ENCODE data around the gene ERCC1. TPM values are rescaled to one million over a fixed set of nuclear protein-coding genes. Genes with fewer than 3 reads are reported as not detected.
"Not testable (repeated sequence)": the region's sequence is repeated elsewhere in the genome, so short reads cannot be mapped to it uniquely, and the experiment has no call there.

Gene ERCC1
- total and polyA plus RNA-seq, 5 experiments from 2014 or later = 32.2 to 61.0 (median 38.6) TPM

- ATAC-seq (no peak), DNase-seq (peak in 1 of 10 donors; percentile 33)
- H3K27me3 Mint-ChIP-seq = peaks cover 0 to 2% (median 0%) of the 10 kb centered on the region in 5 donors
- H3K4me1 Mint-ChIP-seq = peaks cover 25 to 54% (median 50%) of the 10 kb centered on the region in 4 donors
- peak overlapping the region; percentile 86 to 96 (median 94) for H3K27ac Mint-ChIP-seq
- POLR2A ChIA-PET = interaction anchor here (0.6 to 2.4 kb wide), 10 partner anchors 15 to 244 kb away, joined by 3 to 13 read pairs (median 6); no protein-coding TSS in a partner anchor
- H3K4me3 Mint-ChIP-seq = peak overlapping the region; percentile 89 to 99 (median 95)
- H3K9me3 Mint-ChIP-seq = no peaks in the 10 kb centered on the region
- H3K36me3 Mint-ChIP-seq = peaks cover 0 to 18% (median 5%) of the 10 kb centered on the region in 3 donors
These were observed 708 bp upstream of the ERCC1 start for GRCh38 chr19:45424191-45425058.

- no peaks in the 10 kb centered on the region for H3K27me3 Mint-ChIP-seq
- peaks cover 0 to 18% (median 5%) of the 10 kb centered on the region in 3 donors for H3K36me3 Mint-ChIP-seq
- no peaks in the 10 kb centered on the region for H3K9me3 Mint-ChIP-seq
- peak in 8 of 10 donors; percentile 62 to 90 (median 70) for DNase-seq
- H3K4me1 Mint-ChIP-seq = peaks cover 22 to 57% (median 55%) of the 10 kb centered on the region in 4 donors
- POLR2A ChIA-PET = no interaction called here
- H3K27ac Mint-ChIP-seq = peak overlapping the region; percentile 86 to 96 (median 94)
- ATAC-seq = peak; percentile 75 to 78
- H3K4me3 Mint-ChIP-seq = peak overlapping the region; percentile 89 to 99 (median 95)
These were observed 606 bp downstream of the ERCC1 start for GRCh38 chr19:45423033-45423588.

GRCh38 chr19:45421947-45422498 is 1.7 kb downstream of the ERCC1 start:
- Mint-ChIP-seq H3K4me3 (peak overlapping the region in 9 of 10 donors; percentile 13 to 96 (median 42)), H3K27ac (peak overlapping the region in 7 of 10 donors; percentile 1 to 93 (median 66)), H3K27me3 (no peaks in the 10 kb centered on the region), H3K4me1 (peaks cover 24 to 53% (median 51%) of the 10 kb centered on the region in 4 donors), H3K9me3 (no peaks in the 10 kb centered on the region), H3K36me3 (peaks cover 0 to 29% (median 5%) of the 10 kb centered on the region in 3 donors)
- POLR2A ChIA-PET = interaction anchor here (1.1 kb wide), 1 partner anchor 13 kb away, joined by 3 read pairs; no protein-coding TSS in a partner anchor
- ATAC-seq = no peak
- DNase-seq = no peak

- Mint-ChIP-seq H3K27me3 (no peaks in the 10 kb centered on the region), H3K4me1 (peaks cover 24 to 53% (median 51%) of the 10 kb centered on the region in 4 donors), H3K4me3 (peak overlapping the region in 5 of 10 donors; percentile 8 to 74 (median 48)), H3K9me3 (no peaks in the 10 kb centered on the region), H3K36me3 (peaks cover 0 to 36% (median 5%) of the 10 kb centered on the region in 3 donors), H3K27ac (peak overlapping the region in 6 of 10 donors; percentile 31 to 83 (median 64))
- no peak for ATAC-seq
- POLR2A ChIA-PET = interaction anchor here (0.8 kb wide), 1 partner anchor 14 kb away, joined by 3 read pairs; no protein-coding TSS in a partner anchor
- DNase-seq = no peak
These were observed 2.8 kb downstream of the ERCC1 start for GRCh38 chr19:45420871-45421270.

- POLR2A ChIA-PET = interaction anchor here (0.8 kb wide), 1 partner anchor 13 kb away, joined by 3 read pairs; no protein-coding TSS in a partner anchor
- Mint-ChIP-seq H3K27ac (peak overlapping the region in 6 of 10 donors; percentile 47 to 87 (median 74)), H3K36me3 (peaks cover 0 to 40% (median 5%) of the 10 kb centered on the region in 3 donors), H3K9me3 (no peaks in the 10 kb centered on the region), H3K4me1 (peaks cover 24 to 53% (median 51%) of the 10 kb centered on the region in 4 donors), H3K4me3 (peak overlapping the region in 3 of 10 donors; percentile 48 to 74 (median 60)), H3K27me3 (no peaks in the 10 kb centered on the region)
- ATAC-seq (no peak), DNase-seq (no peak)
These were observed 3.4 kb downstream of the ERCC1 start for GRCh38 chr19:45420356-45420755.

- POLR2A ChIA-PET = interaction anchor here (0.8 kb wide), 1 partner anchor 13 kb away, joined by 3 read pairs; no protein-coding TSS in a partner anchor
- ATAC-seq = no peak
- H3K27me3 Mint-ChIP-seq = no peaks in the 10 kb centered on the region
- H3K4me1 Mint-ChIP-seq = peaks cover 24 to 53% (median 51%) of the 10 kb centered on the region in 4 donors
- H3K36me3 Mint-ChIP-seq = peaks cover 0 to 42% (median 5%) of the 10 kb centered on the region in 3 donors
- H3K27ac Mint-ChIP-seq = peak overlapping the region in 1 of 10 donors; percentile 69
- no peaks in the 10 kb centered on the region for H3K9me3 Mint-ChIP-seq
- H3K4me3 Mint-ChIP-seq = peak overlapping the region in 1 of 10 donors; percentile 48
- no peak for DNase-seq
These were observed 3.8 kb downstream of the ERCC1 start for GRCh38 chr19:45419895-45420294.

- H3K27ac Mint-ChIP-seq = peak overlapping the region in 8 of 10 donors; percentile 62 to 93 (median 82)
- ATAC-seq (peak in 1 of 2 donors; percentile 24), DNase-seq (no peak)
- H3K36me3 Mint-ChIP-seq = peaks cover 0 to 47% (median 7%) of the 10 kb centered on the region in 3 donors
- peak overlapping the region; percentile 11 to 56 (median 30) for H3K4me3 Mint-ChIP-seq
- no peaks in the 10 kb centered on the region for H3K27me3 Mint-ChIP-seq
- H3K9me3 Mint-ChIP-seq = no peaks in the 10 kb centered on the region
- POLR2A ChIA-PET = no interaction called here
- peaks cover 24 to 51% (median 47%) of the 10 kb centered on the region in 4 donors for H3K4me1 Mint-ChIP-seq
These were observed 4.3 kb downstream of the ERCC1 start for GRCh38 chr19:45419396-45419795.

GRCh38 chr19:45418802-45419201 is 4.9 kb downstream of the ERCC1 start:
- peak overlapping the region in 4 of 10 donors; percentile 11 to 63 (median 36) for H3K4me3 Mint-ChIP-seq

GRCh38 chr19:45417151-45417550 is 6.6 kb downstream of the ERCC1 start:
- peaks cover 10 to 30% (median 26%) of the 10 kb centered on the region in 4 donors for H3K4me1 Mint-ChIP-seq
- no peaks in the 10 kb centered on the region for H3K9me3 Mint-ChIP-seq
- peak in 1 of 10 donors; percentile 45 for DNase-seq
- ATAC-seq = no peak
- POLR2A ChIA-PET = interaction anchor here (0.7 kb wide), 1 partner anchor 216 kb away, joined by 4 read pairs; no protein-coding TSS in a partner anchor
- no peak overlapping the region for H3K27ac Mint-ChIP-seq
- peaks cover 0 to 64% (median 15%) of the 10 kb centered on the region in 3 donors for H3K36me3 Mint-ChIP-seq
- no peak overlapping the region for H3K4me3 Mint-ChIP-seq
- H3K27me3 Mint-ChIP-seq = no peaks in the 10 kb centered on the region

More at GRCh38 chr19:45418802-45419201, 4.9 kb downstream of the ERCC1 start:
- Mint-ChIP-seq H3K4me1 (peaks cover 21 to 45% (median 41%) of the 10 kb centered on the region in 4 donors), H3K36me3 (peaks cover 0 to 53% (median 10%) of the 10 kb centered on the region in 3 donors), H3K27me3 (no peaks in the 10 kb centered on the region), H3K27ac (peak overlapping the region in 7 of 10 donors; percentile 59 to 93 (median 81)), H3K9me3 (no peaks in the 10 kb centered on the region)
- ATAC-seq (no peak), DNase-seq (no peak)
- POLR2A ChIA-PET = no interaction called here

- no peaks in the 10 kb centered on the region for H3K9me3 Mint-ChIP-seq
- H3K4me3 Mint-ChIP-seq = no peak overlapping the region
- peaks cover 0 to 50% (median 10%) of the 10 kb centered on the region in 3 donors for H3K36me3 Mint-ChIP-seq
- ATAC-seq = no peak
- peaks cover 2 to 13% (median 12%) of the 10 kb centered on the region in 4 donors for H3K4me1 Mint-ChIP-seq
- peak overlapping the region in 1 of 10 donors; percentile 29 for H3K27ac Mint-ChIP-seq
- H3K27me3 Mint-ChIP-seq = no peaks in the 10 kb centered on the region
- no peak for DNase-seq
- POLR2A ChIA-PET = interaction anchor here (0.7 to 0.9 kb wide), 3 partner anchors 9 to 101 kb away, joined by 4 to 7 read pairs (median 5); no protein-coding TSS in a partner anchor
These were observed 9.2 kb downstream of the ERCC1 start for GRCh38 chr19:45414468-45414867.

- H3K4me3 Mint-ChIP-seq = no peak overlapping the region
- no peak for DNase-seq
- H3K27me3 Mint-ChIP-seq = no peaks in the 10 kb centered on the region
- no peaks in the 10 kb centered on the region for H3K9me3 Mint-ChIP-seq
- ATAC-seq = no peak
- peaks cover 0 to 54% (median 10%) of the 10 kb centered on the region in 3 donors for H3K36me3 Mint-ChIP-seq
- POLR2A ChIA-PET = no interaction called here
- H3K4me1 Mint-ChIP-seq = peaks cover 8 to 11% (median 9%) of the 10 kb centered on the region in 4 donors
- H3K27ac Mint-ChIP-seq = peak overlapping the region in 2 of 10 donors; percentile 29 to 79
These were observed 10.2 kb downstream of the ERCC1 start for GRCh38 chr19:45413497-45413896.

GRCh38 chr19:45410330-45410729 is 13.4 kb downstream of the ERCC1 start:
- POLR2A ChIA-PET = interaction anchor here (0.7 to 0.8 kb wide), 2 partner anchors 15 to 911 kb away, joined by 5 to 6 read pairs; no protein-coding TSS in a partner anchor
- peak overlapping the region in 1 of 10 donors; percentile 29 for H3K27ac Mint-ChIP-seq
- not testable (repeated sequence) for ATAC-seq, H3K4me3 Mint-ChIP-seq, DNase-seq, H3K27me3 Mint-ChIP-seq, H3K9me3 Mint-ChIP-seq
- H3K4me1 Mint-ChIP-seq = peaks cover 18 to 33% (median 27%) of the 10 kb centered on the region in 4 donors
- peaks cover 0 to 35% (median 10%) of the 10 kb centered on the region in 3 donors for H3K36me3 Mint-ChIP-seq

Data from naive thymus-derived CD8-positive, alpha-beta T cell (primary cell).